GM19035 (cell line): ENCODE data around the gene SCN8A.

ENCODE experiments used
- ATAC-seq: cut with Tn5 transposase; IDR thresholded peaks from one replicate; pipeline ENCODE4 v1.9.1; 2021; ENCODE audit not compliant: unreplicated experiment

Gene SCN8A

DNA sequence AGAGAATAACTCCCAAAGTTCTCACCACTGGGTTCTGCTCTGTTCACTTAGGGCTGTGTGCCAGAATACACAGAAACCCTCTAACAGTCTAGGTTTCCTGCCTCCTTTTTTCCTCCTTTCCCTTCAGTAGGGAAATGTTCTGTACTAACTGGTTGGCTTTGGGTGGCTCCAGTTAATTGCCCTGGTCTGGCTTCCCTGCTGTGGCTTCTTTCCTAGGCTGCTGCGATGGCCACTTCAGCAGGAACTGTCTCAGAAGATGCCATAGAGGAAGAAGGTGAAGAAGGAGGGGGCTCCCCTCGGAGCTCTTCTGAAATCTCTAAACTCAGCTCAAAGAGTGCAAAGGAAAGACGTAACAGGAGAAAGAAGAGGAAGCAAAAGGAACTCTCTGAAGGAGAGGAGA, 115.2 kb downstream of the SCN8A start:
- ATAC-seq = no peak

GRCh38 chr12:51714666-51715065, 123.6 kb downstream of the SCN8A start:
- ATAC-seq = no peak

DNA sequence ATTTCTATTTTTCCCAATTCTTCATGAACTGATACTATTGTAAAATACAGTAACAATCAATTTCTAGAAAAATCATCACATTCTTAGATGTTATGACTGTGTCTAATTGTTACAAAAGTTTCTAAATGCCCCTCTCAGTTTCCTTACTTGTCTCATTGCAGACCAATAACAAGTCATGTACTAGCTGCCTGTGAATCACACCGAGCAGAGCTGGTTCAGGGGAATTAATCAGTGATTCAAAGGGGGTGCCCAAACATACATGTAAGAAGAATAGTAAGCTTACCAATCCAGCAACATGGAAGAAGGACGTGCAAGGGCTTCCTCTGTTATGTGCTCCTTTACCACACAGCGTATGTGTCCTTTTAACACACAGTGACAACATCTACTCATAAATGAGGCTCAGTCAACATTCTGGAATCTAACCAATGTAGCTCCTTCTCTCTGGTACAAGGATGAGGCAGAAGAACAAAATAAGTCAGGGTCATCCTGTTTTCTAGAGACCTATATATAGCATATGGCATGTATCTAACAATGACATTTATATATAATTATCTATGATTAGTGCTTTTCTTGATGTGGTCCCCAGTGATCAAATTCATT, 126.4 kb downstream of the SCN8A start:
- ATAC-seq = no peak

- no peak for ATAC-seq
Measured at GRCh38 chr12:51721282-51721940, 130.4 kb downstream of the SCN8A start.

GRCh38 chr12:51722431-51722830, 131.4 kb downstream of the SCN8A start:
- ATAC-seq = no peak

- ATAC-seq = no peak
Measured at GRCh38 chr12:51726161-51726560, 135.1 kb downstream of the SCN8A start.

DNA sequence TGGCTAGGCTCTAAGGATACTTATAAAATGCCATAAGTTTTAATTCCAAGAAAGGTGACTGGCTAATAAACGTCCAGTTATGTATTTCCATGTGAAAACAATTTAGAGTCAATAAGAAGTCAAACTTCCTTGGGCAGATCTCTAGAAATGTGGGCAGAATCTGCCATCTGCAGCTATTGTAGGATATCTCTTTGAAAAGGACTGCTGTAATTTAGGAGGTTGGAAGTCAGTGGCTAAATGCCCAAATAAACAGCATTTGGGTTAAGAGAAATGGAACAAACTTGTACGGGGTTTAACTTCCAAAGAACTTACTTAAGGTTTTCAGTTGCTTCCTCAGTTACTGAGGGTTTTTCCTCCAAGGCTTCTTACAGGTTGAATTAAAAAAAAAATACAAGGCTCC, 135.9 kb downstream of the SCN8A start:
- no peak for ATAC-seq

DNA sequence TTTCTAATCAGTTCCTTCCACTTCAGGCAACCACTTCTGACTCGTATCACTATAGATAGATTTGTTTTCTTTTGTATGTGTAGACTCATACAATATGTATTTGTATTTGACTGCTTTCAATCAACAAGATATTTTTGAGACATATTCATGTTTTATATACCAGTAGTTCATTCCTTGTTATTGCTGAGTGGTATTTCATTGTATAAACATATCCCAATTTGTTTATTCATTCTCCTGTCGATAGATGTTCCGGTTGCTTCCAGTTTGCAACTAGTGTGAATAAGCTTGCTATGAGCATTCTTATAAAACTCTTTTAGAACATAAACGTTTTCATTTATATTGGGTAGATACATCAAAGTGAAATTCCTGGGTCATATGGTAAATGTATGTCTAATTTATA, 138.3 kb downstream of the SCN8A start:
- ATAC-seq = no peak

DNA sequence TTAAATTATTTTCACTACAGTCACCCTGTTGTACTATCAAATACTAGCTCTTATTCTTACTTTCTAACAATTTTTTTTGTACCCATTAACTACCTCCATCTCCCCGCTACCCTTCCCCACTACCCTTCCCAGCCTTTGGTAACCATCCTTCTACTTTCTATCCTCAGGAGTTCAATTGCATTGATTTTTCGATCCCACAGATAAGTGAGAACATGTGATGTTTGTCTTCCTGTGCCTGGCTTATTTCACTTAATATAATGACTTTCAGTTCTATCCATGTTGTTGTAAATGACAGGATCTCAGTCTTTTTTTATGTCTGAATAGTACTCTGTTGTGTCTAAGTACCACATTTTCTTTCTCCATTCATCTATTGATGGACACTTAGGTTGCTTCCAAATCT, 139.7 kb downstream of the SCN8A start:
- ATAC-seq = no peak

DNA sequence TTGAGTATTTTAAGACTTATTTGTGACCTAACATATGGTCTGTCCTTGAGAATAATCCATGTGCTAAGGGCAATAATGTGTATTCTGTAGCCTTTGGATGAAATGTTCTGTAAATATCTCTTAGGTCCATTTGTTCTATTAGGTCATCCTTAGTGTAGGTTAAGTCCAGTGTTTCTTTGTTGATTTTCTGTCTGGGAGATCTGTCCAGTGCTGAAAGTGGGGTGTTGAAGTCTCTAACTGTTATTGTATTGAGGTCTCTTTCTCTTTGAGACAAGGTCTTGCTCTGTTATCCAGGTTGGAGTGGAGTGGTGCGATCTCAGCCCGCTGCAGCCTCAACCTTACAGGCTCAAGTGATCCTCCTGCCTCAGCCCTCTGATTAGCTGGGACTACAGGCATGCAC, 149.5 kb downstream of the SCN8A start:
- no peak for ATAC-seq

DNA sequence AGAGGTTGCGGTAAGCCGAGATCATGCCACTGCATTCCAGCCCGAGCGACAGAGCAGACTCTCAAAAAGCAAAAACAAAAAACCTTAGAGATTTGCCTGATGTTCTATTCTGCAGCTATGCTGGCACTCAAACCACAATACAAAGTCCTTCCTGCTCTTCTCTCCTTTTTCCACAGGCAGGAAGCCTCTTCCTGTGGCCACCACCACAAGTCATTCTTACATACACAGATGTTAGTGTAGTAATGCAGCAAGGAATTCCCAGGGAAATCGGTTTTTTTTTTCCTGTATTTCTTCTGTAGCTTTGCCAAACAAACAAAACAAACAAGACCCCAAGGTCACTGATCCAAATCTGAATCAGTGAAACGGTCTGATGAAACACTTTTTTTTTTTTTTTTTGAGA, 153.2 kb downstream of the SCN8A start:
- no peak for ATAC-seq

DNA sequence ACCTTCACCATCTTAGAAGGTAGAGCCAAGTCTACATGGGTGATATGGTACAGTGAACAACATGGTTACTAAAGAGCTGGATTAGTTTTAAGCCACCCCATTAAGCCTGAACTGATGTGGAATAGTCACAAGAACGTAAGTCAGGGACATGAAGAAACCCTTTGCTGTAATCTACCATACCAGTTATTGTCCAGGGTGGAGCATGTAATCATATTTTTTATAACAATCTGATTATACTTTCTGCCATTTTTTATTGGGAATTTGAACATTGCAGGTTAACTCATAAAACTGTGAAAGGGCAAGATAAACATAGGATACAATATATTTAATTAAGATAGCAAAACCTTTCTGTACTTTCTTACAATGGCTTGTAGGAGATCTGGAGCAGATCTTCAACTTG, 153.9 kb downstream of the SCN8A start:
- ATAC-seq = no peak

- ATAC-seq = no peak
Measured at GRCh38 chr12:51746416-51746815, 155.4 kb downstream of the SCN8A start.

GRCh38 chr12:51748235-51748634, 157.2 kb downstream of the SCN8A start:
- no peak for ATAC-seq

- no peak for ATAC-seq
Measured at GRCh38 chr12:51749206-51749985, 158.4 kb downstream of the SCN8A start.

GRCh38 chr12:51749986-51750317, 158.9 kb downstream of the SCN8A start:
- no peak for ATAC-seq

DNA sequence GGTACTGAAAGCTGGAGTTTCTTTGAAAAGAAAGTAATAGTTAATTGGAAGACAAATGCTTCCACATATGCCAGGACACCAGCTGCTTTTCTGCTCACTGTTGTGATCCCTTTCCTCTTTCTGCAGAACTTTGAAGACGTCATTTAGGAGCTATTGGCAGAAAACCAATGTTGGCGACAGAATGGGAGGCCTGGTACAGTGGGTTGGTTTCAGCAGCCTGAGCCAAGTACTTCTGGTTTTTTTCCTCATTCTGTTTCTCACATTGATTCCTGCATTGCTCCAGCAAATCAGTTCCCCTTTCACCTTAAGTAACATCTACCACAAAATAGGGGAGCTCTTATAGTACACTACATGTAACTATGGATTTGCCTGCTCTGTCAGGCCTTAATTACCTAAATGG, 160.6 kb downstream of the SCN8A start:
- no peak for ATAC-seq

GRCh38 chr12:51752234-51752889, 161.3 kb downstream of the SCN8A start:
- ATAC-seq = no peak

- no peak for ATAC-seq
Measured at GRCh38 chr12:51753980-51754675, 163.1 kb downstream of the SCN8A start.

DNA sequence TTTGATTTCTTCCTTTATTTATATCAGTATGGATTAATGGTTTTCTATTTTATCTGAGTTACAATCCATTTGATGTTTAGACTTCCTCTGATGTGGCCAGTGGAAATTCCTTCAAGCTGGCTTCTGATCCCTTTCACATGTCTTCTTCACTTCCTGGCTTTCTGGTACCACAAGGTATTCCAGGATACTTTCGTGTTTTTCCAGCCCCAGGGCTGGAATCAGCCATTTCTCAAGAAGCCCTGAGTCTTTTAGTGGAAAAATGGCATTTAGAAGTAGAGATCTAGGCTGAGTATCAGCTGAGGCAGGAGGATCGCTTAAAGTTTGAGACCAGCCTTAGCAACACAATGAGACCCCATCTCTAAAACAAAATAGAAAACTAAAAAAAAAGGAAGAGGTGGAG, 164.2 kb downstream of the SCN8A start:
- no peak for ATAC-seq

- no peak for ATAC-seq
Measured at GRCh38 chr12:51759175-51759574, 168.1 kb downstream of the SCN8A start.
